GDM1 (cell line): ENCODE data around the gene CDKN1C.

Experiments
- DNase-seq: peaks from one replicate; lab custom pipeline; 2025; lab: John Stamatoyannopoulos, UW

Gene CDKN1C

GRCh38 chr11:2890466-2891294 is 5.1 kb upstream of the CDKN1C start:
- DNase-seq: no peak

GRCh38 chr11:2889362-2890273 is 4.0 kb upstream of the CDKN1C start:
- DNase-seq: no peak

GRCh38 chr11:2888266-2888968 is 2.8 kb upstream of the CDKN1C start:
- peak; percentile 72 for DNase-seq

GRCh38 chr11:2887515-2888195 is 2.1 kb upstream of the CDKN1C start:
- DNase-seq: no peak

GRCh38 chr11:2886936-2887335 is 1.4 kb upstream of the CDKN1C start:
- DNase-seq: no peak

- no peak for DNase-seq
Measured at GRCh38 chr11:2886191-2886894, 768 bp upstream of the CDKN1C start.

- DNase-seq: peak; percentile 42
Measured at GRCh38 chr11:2885017-2885677, 428 bp downstream of the CDKN1C start.

- no peak for DNase-seq
Measured at GRCh38 chr11:2883979-2884815, 1.4 kb downstream of the CDKN1C start.

GRCh38 chr11:2883640-2883978 is 2.0 kb downstream of the CDKN1C start:
- no peak for DNase-seq

- DNase-seq: no peak
Measured at GRCh38 chr11:2882396-2883110, 3.0 kb downstream of the CDKN1C start.

GRCh38 chr11:2881981-2882375 is 3.6 kb downstream of the CDKN1C start:
- DNase-seq: no peak

- no peak for DNase-seq
Measured at GRCh38 chr11:2881076-2881980, 4.2 kb downstream of the CDKN1C start.

- DNase-seq: no peak
Measured at GRCh38 chr11:2880646-2881045, 4.9 kb downstream of the CDKN1C start.

GRCh38 chr11:2878782-2879181 is 6.8 kb downstream of the CDKN1C start:
- DNase-seq: no peak

GRCh38 chr11:2877474-2877873 is 8.1 kb downstream of the CDKN1C start:
- DNase-seq: no peak

- no peak for DNase-seq
Measured at GRCh38 chr11:2874963-2875362, 10.6 kb downstream of the CDKN1C start.

GRCh38 chr11:2870969-2871680 is 14.4 kb downstream of the CDKN1C start:
- DNase-seq: no peak
